ENCODE measurements around the gene DOCK4.

DOCK4 gene

GRCh38 chr7:112190120-112190519 is 16.1 kb downstream of the DOCK4 start:
- Histone ChIP-seq H3K4me1 (ENCODE audit: insufficient read depth, low read length) (no peaks in the 10 kb centered on the region; the same call in 1 of the 2 replicates), H3K36me3 (ENCODE audit: insufficient read depth, low read length) (no peaks in the 10 kb centered on the region), H3K9ac (ENCODE audit: low read depth, low read length) (no peak overlapping the region), H3K9me3 (ENCODE audit: control insufficient read depth, insufficient read depth, low read length) (no peaks in the 10 kb centered on the region)

- H3K36me3 ChIP-seq (ENCODE audit: insufficient read depth, low read length): no peaks in the 10 kb centered on the region
- no peak overlapping the region for H3K9ac ChIP-seq (ENCODE audit: low read depth, low read length)
- H3K4me1 ChIP-seq (ENCODE audit: insufficient read depth, low read length): no peaks in the 10 kb centered on the region; the same call in 1 of the 2 replicates
- no peaks in the 10 kb centered on the region for H3K9me3 ChIP-seq (ENCODE audit: control insufficient read depth, insufficient read depth, low read length)
Measured at GRCh38 chr7:112189691-112190090, 16.5 kb downstream of the DOCK4 start.

- Histone ChIP-seq H3K36me3 (ENCODE audit: insufficient read depth, low read length) (no peaks in the 10 kb centered on the region), H3K4me1 (ENCODE audit: insufficient read depth, low read length) (no peaks in the 10 kb centered on the region; the same call in 1 of the 2 replicates), H3K9ac (ENCODE audit: low read depth, low read length) (no peak overlapping the region), H3K9me3 (ENCODE audit: control insufficient read depth, insufficient read depth, low read length) (no peaks in the 10 kb centered on the region)
Measured at GRCh38 chr7:112188257-112188656, 17.9 kb downstream of the DOCK4 start.

GRCh38 chr7:112186300-112186699 is 19.9 kb downstream of the DOCK4 start:
- H3K4me1 ChIP-seq (ENCODE audit: insufficient read depth, low read length): no peaks in the 10 kb centered on the region
- no peak overlapping the region for H3K9ac ChIP-seq (ENCODE audit: low read depth, low read length)
- no peaks in the 10 kb centered on the region for H3K9me3 ChIP-seq (ENCODE audit: control insufficient read depth, insufficient read depth, low read length)
- no peaks in the 10 kb centered on the region for H3K36me3 ChIP-seq (ENCODE audit: insufficient read depth, low read length)

- H3K9ac ChIP-seq (ENCODE audit: low read depth, low read length): no peak overlapping the region
- no peaks in the 10 kb centered on the region for H3K9me3 ChIP-seq (ENCODE audit: control insufficient read depth, insufficient read depth, low read length)
- H3K36me3 ChIP-seq (ENCODE audit: insufficient read depth, low read length): no peaks in the 10 kb centered on the region
- H3K4me1 ChIP-seq (ENCODE audit: insufficient read depth, low read length): no peaks in the 10 kb centered on the region
Measured at GRCh38 chr7:112185005-112185834, 21.0 kb downstream of the DOCK4 start.

GRCh38 chr7:112184455-112184854 is 21.7 kb downstream of the DOCK4 start:
- H3K4me1 ChIP-seq (ENCODE audit: insufficient read depth, low read length): no peaks in the 10 kb centered on the region
- no peak overlapping the region for H3K9ac ChIP-seq (ENCODE audit: low read depth, low read length)
- H3K9me3 ChIP-seq (ENCODE audit: control insufficient read depth, insufficient read depth, low read length): no peaks in the 10 kb centered on the region
- no peaks in the 10 kb centered on the region for H3K36me3 ChIP-seq (ENCODE audit: insufficient read depth, low read length)

- no peaks in the 10 kb centered on the region for H3K4me1 ChIP-seq (ENCODE audit: insufficient read depth, low read length)
- H3K9me3 ChIP-seq (ENCODE audit: control insufficient read depth, insufficient read depth, low read length): no peaks in the 10 kb centered on the region
- H3K36me3 ChIP-seq (ENCODE audit: insufficient read depth, low read length): no peaks in the 10 kb centered on the region
- H3K9ac ChIP-seq (ENCODE audit: low read depth, low read length): no peak overlapping the region
Measured at GRCh38 chr7:112183266-112183665, 22.9 kb downstream of the DOCK4 start.

GRCh38 chr7:112182749-112183148 is 23.4 kb downstream of the DOCK4 start:
- Histone ChIP-seq H3K4me1 (ENCODE audit: insufficient read depth, low read length) (no peaks in the 10 kb centered on the region), H3K9me3 (ENCODE audit: control insufficient read depth, insufficient read depth, low read length) (no peaks in the 10 kb centered on the region), H3K36me3 (ENCODE audit: insufficient read depth, low read length) (no peaks in the 10 kb centered on the region), H3K9ac (ENCODE audit: low read depth, low read length) (no peak overlapping the region)

GRCh38 chr7:112180223-112180622 is 26.0 kb downstream of the DOCK4 start:
- no peaks in the 10 kb centered on the region for H3K9me3 ChIP-seq (ENCODE audit: control insufficient read depth, insufficient read depth, low read length)
- no peaks in the 10 kb centered on the region; the same call in 1 of the 2 replicates for H3K4me1 ChIP-seq (ENCODE audit: insufficient read depth, low read length)
- H3K36me3 ChIP-seq (ENCODE audit: insufficient read depth, low read length): no peaks in the 10 kb centered on the region
- H3K9ac ChIP-seq (ENCODE audit: low read depth, low read length): no peak overlapping the region

GRCh38 chr7:112176693-112177415 is 29.3 kb downstream of the DOCK4 start:
- Histone ChIP-seq H3K9me3 (ENCODE audit: control insufficient read depth, insufficient read depth, low read length) (no peaks in the 10 kb centered on the region), H3K36me3 (ENCODE audit: insufficient read depth, low read length) (no peaks in the 10 kb centered on the region), H3K4me1 (ENCODE audit: insufficient read depth, low read length) (no peaks in the 10 kb centered on the region; the same call in 1 of the 2 replicates), H3K9ac (ENCODE audit: low read depth, low read length) (no peak overlapping the region)

- H3K36me3 ChIP-seq (ENCODE audit: insufficient read depth, low read length): no peaks in the 10 kb centered on the region
- no peaks in the 10 kb centered on the region for H3K9me3 ChIP-seq (ENCODE audit: control insufficient read depth, insufficient read depth, low read length)
- H3K4me1 ChIP-seq (ENCODE audit: insufficient read depth, low read length): no peaks in the 10 kb centered on the region; the same call in 1 of the 2 replicates
- no peak overlapping the region for H3K9ac ChIP-seq (ENCODE audit: low read depth, low read length)
Measured at GRCh38 chr7:112176241-112176640, 30.0 kb downstream of the DOCK4 start.

GRCh38 chr7:112174192-112174591 is 32.0 kb downstream of the DOCK4 start:
- H3K9me3 ChIP-seq (ENCODE audit: control insufficient read depth, insufficient read depth, low read length): no peaks in the 10 kb centered on the region
- H3K36me3 ChIP-seq (ENCODE audit: insufficient read depth, low read length): no peaks in the 10 kb centered on the region
- no peaks in the 10 kb centered on the region; the same call in 1 of the 2 replicates for H3K4me1 ChIP-seq (ENCODE audit: insufficient read depth, low read length)
- no peak overlapping the region for H3K9ac ChIP-seq (ENCODE audit: low read depth, low read length)

- H3K9ac ChIP-seq (ENCODE audit: low read depth, low read length): no peak overlapping the region
- no peaks in the 10 kb centered on the region for H3K36me3 ChIP-seq (ENCODE audit: insufficient read depth, low read length)
- H3K4me1 ChIP-seq (ENCODE audit: insufficient read depth, low read length): no peaks in the 10 kb centered on the region; the same call in 1 of the 2 replicates
- no peaks in the 10 kb centered on the region for H3K9me3 ChIP-seq (ENCODE audit: control insufficient read depth, insufficient read depth, low read length)
Measured at GRCh38 chr7:112173568-112173905, 32.7 kb downstream of the DOCK4 start.

GRCh38 chr7:112172870-112173567 is 33.2 kb downstream of the DOCK4 start:
- Histone ChIP-seq H3K9me3 (ENCODE audit: control insufficient read depth, insufficient read depth, low read length) (no peaks in the 10 kb centered on the region), H3K9ac (ENCODE audit: low read depth, low read length) (no peak overlapping the region), H3K36me3 (ENCODE audit: insufficient read depth, low read length) (no peaks in the 10 kb centered on the region), H3K4me1 (ENCODE audit: insufficient read depth, low read length) (no peaks in the 10 kb centered on the region; the same call in 1 of the 2 replicates)

Measured in ES-I3 (cell line).